ENCODE measurements around the gene PEX14.

- no peak for TF ChIP-seq CTCF (IDR thresholded peaks at IDR 0.05)
- no peak for TF ChIP-seq POLR2A (IDR thresholded peaks at IDR 0.05)
Observed at GRCh38 chr1:10597492-10598388, 123.0 kb downstream of the PEX14 start.

All from heart left ventricle (tissue), 13 donors.